HepG2 (cell line): Measurements from ENCODE around the gene IRF5. TPM values are rescaled to one million over a fixed set of nuclear protein-coding genes. Genes with fewer than 3 reads are reported as not detected.

Experiments used
- ATAC-seq: fragments of 200-7000 bp; cut with Tn5 transposase; 3 replicates; pipeline ENCODE4 v1.9.1; 2020; ENCODE audit warnings: mild to moderate bottlenecking, moderate library complexity
- BruUV-seq: library from RNA; stranded (reverse); fragments of 400-500 nt; replicated peaks from 2 replicates; lab custom pipeline; 2021; lab: Mats Ljungman, UMichigan
- CTCF ChIA-PET: fragments of 300-600 bp; formaldehyde crosslinking; extraction: SDS; loops from one replicate; lab custom pipeline; 2021; ENCODE audit warnings: low total read pairs, inconsistent platforms, low intra/inter-chr PET ratio; lab: Yijun Ruan, JAX
- POLR2A ChIA-PET: fragments of 350-600 bp; sonication (Branson Sonifier 250); formaldehyde crosslinking; loops from one replicate; lab custom pipeline; 2020; ENCODE audit warnings: antibody characterized with exemption, inconsistent platforms; lab: Yijun Ruan, JAX
- DNase-seq: peaks from one replicate; pipeline ENCODE4 v3.0.0-alpha.2; 2015; ENCODE audit warnings: low spot score
- FAIRE-seq: peaks from 3 replicates; lab custom pipeline; 2011; peaks lifted over from hg19 to GRCh38; lab: Jason Lieb, UNC
- H2AFZ ChIP-seq: one replicate; pipeline ENCODE4 v1.6.1; 2011; ENCODE audit warnings: low read length, inconsistent platforms
- H3K27ac ChIP-seq: fragments of 300-600 bp; 3 replicates; pipeline ENCODE4 v1.8.0; 2011; ENCODE audit warnings: mixed run types, mild to moderate bottlenecking, mixed read lengths, low read length, inconsistent platforms; ENCODE audit not compliant: insufficient read depth; ENCODE audit errors: extremely low read length
- H3K27me3 ChIP-seq, 2 experiments: fragments of 200-600 bp in 1 of 2; 2 replicates in 1 of 2; 3 replicates in 1 of 2; pipeline versions ENCODE4 v1.6.0 to v1.8.0; 2011; ENCODE audit warnings: low read length in 2 of 2, mild to moderate bottlenecking in 2 of 2, moderate library complexity in 2 of 2, inconsistent platforms in 1 of 2; ENCODE audit not compliant: insufficient read depth in 2 of 2, control insufficient read depth in 1 of 2
- H3K36me3 ChIP-seq, 2 experiments: fragments of 200-600 bp in 1 of 2; replicated peaks in 1 of 2; 2 replicates in 1 of 2; 3 replicates in 1 of 2; pipeline versions ENCODE4 v1.5.1 to v1.8.0; 2011; ENCODE audit warnings: low read length in 2 of 2, inconsistent platforms in 1 of 2; ENCODE audit not compliant: insufficient read depth in 2 of 2, control insufficient read depth in 1 of 2
- H3K4me1 ChIP-seq: 2 replicates; pipeline ENCODE4 v1.5.1; 2012; ENCODE audit warnings: low read length, inconsistent platforms; ENCODE audit not compliant: insufficient read depth
- H3K4me2 ChIP-seq: 2 replicates; pipeline ENCODE4 v1.6.0; 2011; ENCODE audit warnings: low read depth, low read length, inconsistent platforms
- H3K4me3 ChIP-seq, 3 experiments: fragments of 200-600 bp in 1 of 3; sonication (generic), shearing (Covaris generic) in 1 of 3; replicated peaks in 1 of 3; 2 replicates each; pipeline ENCODE4 v1.5.1; 2011 to 2016; ENCODE audit warnings: low read length in 3 of 3, inconsistent platforms in 2 of 3, low read depth in 2 of 3, mild to moderate bottlenecking in 2 of 3, control low read depth in 1 of 3, mixed read lengths in 1 of 3; ENCODE audit not compliant: insufficient read depth in 1 of 3
- H3K79me2 ChIP-seq: one replicate; pipeline ENCODE4 v1.6.1; 2011; ENCODE audit warnings: low read length, inconsistent platforms; ENCODE audit not compliant: insufficient read depth
- H3K9ac ChIP-seq: 2 replicates; pipeline ENCODE4 v1.6.0; 2011; ENCODE audit warnings: mild to moderate bottlenecking, low read depth, low read length, inconsistent platforms; ENCODE audit not compliant: insufficient read depth
- H3K9me3 ChIP-seq: 2 replicates; pipeline ENCODE4 v1.5.1; 2012; ENCODE audit warnings: mild to moderate bottlenecking, low read length
- H4K20me1 ChIP-seq: 2 replicates; pipeline ENCODE4 v1.6.0; 2011; ENCODE audit warnings: inconsistent platforms, mild to moderate bottlenecking, low read length, moderate library complexity; ENCODE audit not compliant: insufficient read depth
- EED ChIP-seq: sonication (generic); formaldehyde crosslinking; IDR thresholded peaks from 2 replicates; pipeline ENCODE4 v1.5.0; 2020; ENCODE audit warnings: mild to moderate bottlenecking, missing genetic modification reagents
- KDM5B ChIP-seq: sonication (generic); formaldehyde crosslinking; IDR thresholded peaks from 2 replicates; pipeline ENCODE4 v1.4.0; 2020; ENCODE audit warnings: missing genetic modification reagents, mild to moderate bottlenecking, borderline replicate concordance
- MAFG ChIP-seq: sonication (generic); formaldehyde crosslinking; IDR thresholded peaks from 2 replicates; pipeline ENCODE4 v1.5.1; 2020; ENCODE audit warnings: mild to moderate bottlenecking, missing genetic modification reagents
- SKIL ChIP-seq: sonication (generic); formaldehyde crosslinking; IDR thresholded peaks from 2 replicates; pipeline ENCODE4 v1.8.0; 2022; ENCODE audit warnings: missing genetic modification reagents, mild to moderate bottlenecking, moderate library complexity, borderline replicate concordance
- ZBTB39 ChIP-seq: sonication (generic); formaldehyde crosslinking; IDR thresholded peaks from 2 replicates; pipeline ENCODE4 v1.5.0; 2020; ENCODE audit warnings: missing genetic modification reagents
- ZBTB46 ChIP-seq: sonication (generic); formaldehyde crosslinking; IDR thresholded peaks from 2 replicates; pipeline ENCODE4 v1.4.0; 2020; ENCODE audit warnings: mild to moderate bottlenecking, missing genetic modification reagents, borderline replicate concordance
- ZBTB7B ChIP-seq: sonication (generic); formaldehyde crosslinking; IDR thresholded peaks from 2 replicates; pipeline ENCODE4 v1.4.0; 2020; ENCODE audit warnings: missing genetic modification reagents
- ZBTB8A ChIP-seq: sonication (generic); formaldehyde crosslinking; IDR thresholded peaks from 2 replicates; pipeline ENCODE4 v1.4.0; 2020; ENCODE audit warnings: mild to moderate bottlenecking, low read depth, missing genetic modification reagents, borderline replicate concordance
- ZNF260 ChIP-seq: sonication (generic); formaldehyde crosslinking; IDR thresholded peaks from 2 replicates; pipeline ENCODE4 v1.4.0; 2020; ENCODE audit warnings: missing genetic modification reagents, low read depth, mild to moderate bottlenecking, borderline replicate concordance
- ZNF34 ChIP-seq: sonication (generic); formaldehyde crosslinking; IDR thresholded peaks from 2 replicates; pipeline ENCODE4 v1.4.0; 2020; ENCODE audit warnings: mild to moderate bottlenecking, missing genetic modification reagents, borderline replicate concordance
- ZNF569 ChIP-seq: sonication (generic); formaldehyde crosslinking; IDR thresholded peaks from 2 replicates; pipeline ENCODE4 v1.5.0; 2020; ENCODE audit warnings: mild to moderate bottlenecking, missing genetic modification reagents, moderate library complexity, borderline replicate concordance
- ZNF788 ChIP-seq: sonication (generic); formaldehyde crosslinking; IDR thresholded peaks from 2 replicates; pipeline ENCODE4 v1.5.0; 2020; ENCODE audit warnings: mild to moderate bottlenecking, missing genetic modification reagents, borderline replicate concordance
- ZSCAN22 ChIP-seq: sonication (generic); formaldehyde crosslinking; IDR thresholded peaks from 2 replicates; pipeline ENCODE4 v1.4.0; 2020; ENCODE audit warnings: mild to moderate bottlenecking, missing genetic modification reagents
- ZZZ3 ChIP-seq: sonication (generic); formaldehyde crosslinking; IDR thresholded peaks from 2 replicates; pipeline ENCODE4 v1.4.0; 2020; ENCODE audit warnings: missing genetic modification reagents, mild to moderate bottlenecking, borderline replicate concordance
- WGBS: methylation state at CpG from one replicate; pipeline ENCODE4 v1.1.6; 2017; ENCODE audit warnings: low lambda C conversion rate; 5-methylcytosine and 5-hydroxymethylcytosine counted together
- in situ Hi-C: cut with HindIII; loops from 2 replicates; pipeline ENCODE4 v1.10.0; 2017; ENCODE audit warnings: low pct_unique_long_range_greater_than_20kb; ENCODE audit not compliant: extremely low pct_ligation_motif_present
- intact Hi-C: fragments of 100-400 bp; cut with micrococcal nuclease; formaldehyde crosslinking; loops from one replicate; pipeline ENCODE4 v1.10.0; 2022; ENCODE audit not compliant: unreplicated experiment
- polyA plus RNA-seq, 8 experiments: library from polyadenylated mRNA; depleted of rRNA in 3 of 8; stranded (reverse) in 7 of 8; unstranded in 1 of 8; fragments of >200 nt; fragmentation: Illumina TruSeq in 4 of 8; extraction: Trizol in 4 of 8; gene quantifications; 2 replicates each; pipeline versions ENCODE4 v1.2.1 to v1.2.3, GENCODE V29; 2011 to 2016; ENCODE audit warnings: low read depth in 4 of 8, missing spikeins in 1 of 8, mixed read lengths in 1 of 8; ENCODE audit not compliant: insufficient read depth in 1 of 8
- total RNA-seq, 5 experiments: library from RNA; depleted of rRNA; stranded (reverse); fragments of >200 nt; fragmentation: Illumina TruSeq; extraction: Trizol; gene quantifications; 2 replicates each; pipeline ENCODE4 v1.2.3, GENCODE V29; 2016; ENCODE audit warnings: low read depth in 1 of 5
- TF ChIP-seq, protein P1 (sequence below): sonication (generic); IDR thresholded peaks from 2 replicates; pipeline ENCODE4 v1.6.1; 2016; ENCODE audit warnings: low read depth, borderline replicate concordance
- TF ChIP-seq, protein P2 (sequence below): sonication (generic); formaldehyde crosslinking; conservative IDR thresholded peaks from 2 replicates; pipeline ENCODE4 v1.8.0; 2022; ENCODE audit warnings: missing genetic modification reagents

IRF5 gene
- total and polyA plus RNA-seq, 2 of the 13 experiments (the other 11 are each of a cell fraction or from before 2014, with no cell fraction given), result 2.0 to 2.9 TPM

DNA sequence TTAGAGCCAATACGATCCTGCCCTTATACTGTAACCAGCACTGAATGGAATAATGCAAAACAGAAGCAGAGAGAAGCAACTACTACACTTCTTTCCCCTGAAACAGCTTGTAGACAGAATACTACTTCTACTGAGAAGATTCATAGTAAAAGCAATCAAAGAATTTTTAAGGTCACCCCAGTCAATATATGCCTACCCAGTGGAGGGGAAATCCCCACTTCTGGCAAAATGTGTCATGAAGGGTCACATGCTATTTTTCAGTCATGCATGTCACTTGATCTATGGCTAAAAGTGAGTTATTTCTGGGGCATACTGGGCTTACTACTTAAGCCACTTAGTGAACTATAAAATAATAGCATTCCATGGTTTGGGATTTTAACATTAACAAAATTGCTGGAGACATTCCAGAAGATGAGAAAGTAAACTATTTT lies 25.6 kb downstream of the IRF5 start:
- no peaks in the 10 kb centered on the region for H3K4me1 ChIP-seq
- in situ Hi-C loops, result no loop called here
- 100% methylated on average over 1 of the region's 1 CpG for WGBS
- no peak for DNase-seq
- no peaks in the 10 kb centered on the region for H3K9me3 ChIP-seq
- no peaks in the 10 kb centered on the region for H3K79me2 ChIP-seq
- CTCF ChIA-PET, result no interaction called here
- no peak overlapping the region for H2AFZ ChIP-seq
- no peak for FAIRE-seq
- POLR2A ChIA-PET, result no interaction called here
- peaks cover 11 to 58% of the 10 kb centered on the region in 2 experiments for H3K36me3 ChIP-seq
- no peak overlapping the region for H3K4me2 ChIP-seq
- no peak overlapping the region for H3K9ac ChIP-seq
- intact Hi-C loops, result no loop called here
- no peaks in the 10 kb centered on the region for H3K27me3 ChIP-seq
- H4K20me1 ChIP-seq, result no peaks in the 10 kb centered on the region
- no peak for ATAC-seq
- no peak overlapping the region for H3K4me3 ChIP-seq
- BruUV-seq, result no TSS peak
- no peak overlapping the region for H3K27ac ChIP-seq
- TF ChIP-seq ZBTB8A (CRISPR knock-in tag) (no peak), ZBTB7B (CRISPR knock-in tag) (no peak), ZZZ3 (CRISPR knock-in tag) (no peak), ZNF788 (CRISPR knock-in tag) (no peak), EED (CRISPR knock-in tag) (no peak), KDM5B (CRISPR knock-in tag) (no peak), ZBTB39 (CRISPR knock-in tag) (no peak), ZSCAN22 (CRISPR knock-in tag) (no peak), ZNF260 (no peak), ZBTB46 (no peak), ZNF569 (CRISPR knock-in tag) (no peak), ZNF34 (CRISPR knock-in tag) (no peak), SKIL (no peak), MAFG (CRISPR knock-in tag) (no peak)
- TF ChIP-seq, protein P1, sequence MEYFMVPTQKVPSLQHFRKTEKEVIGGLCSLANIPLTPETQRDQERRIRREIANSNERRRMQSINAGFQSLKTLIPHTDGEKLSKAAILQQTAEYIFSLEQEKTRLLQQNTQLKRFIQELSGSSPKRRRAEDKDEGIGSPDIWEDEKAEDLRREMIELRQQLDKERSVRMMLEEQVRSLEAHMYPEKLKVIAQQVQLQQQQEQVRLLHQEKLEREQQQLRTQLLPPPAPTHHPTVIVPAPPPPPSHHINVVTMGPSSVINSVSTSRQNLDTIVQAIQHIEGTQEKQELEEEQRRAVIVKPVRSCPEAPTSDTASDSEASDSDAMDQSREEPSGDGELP, result no peak
- TF ChIP-seq, protein P2, sequence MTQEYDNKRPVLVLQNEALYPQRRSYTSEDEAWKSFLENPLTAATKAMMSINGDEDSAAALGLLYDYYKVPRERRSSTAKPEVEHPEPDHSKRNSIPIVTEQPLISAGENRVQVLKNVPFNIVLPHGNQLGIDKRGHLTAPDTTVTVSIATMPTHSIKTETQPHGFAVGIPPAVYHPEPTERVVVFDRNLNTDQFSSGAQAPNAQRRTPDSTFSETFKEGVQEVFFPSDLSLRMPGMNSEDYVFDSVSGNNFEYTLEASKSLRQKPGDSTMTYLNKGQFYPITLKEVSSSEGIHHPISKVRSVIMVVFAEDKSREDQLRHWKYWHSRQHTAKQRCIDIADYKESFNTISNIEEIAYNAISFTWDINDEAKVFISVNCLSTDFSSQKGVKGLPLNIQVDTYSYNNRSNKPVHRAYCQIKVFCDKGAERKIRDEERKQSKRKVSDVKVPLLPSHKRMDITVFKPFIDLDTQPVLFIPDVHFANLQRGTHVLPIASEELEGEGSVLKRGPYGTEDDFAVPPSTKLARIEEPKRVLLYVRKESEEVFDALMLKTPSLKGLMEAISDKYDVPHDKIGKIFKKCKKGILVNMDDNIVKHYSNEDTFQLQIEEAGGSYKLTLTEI (CRISPR knock-in tag), result no peak
